Activated naive CD8-positive, alpha-beta T cell treated with anti-CD3 and anti-CD28 coated beads for 36 hours (primary cell): ENCODE data around the gene HOXB9. TPM values are rescaled to one million over a fixed set of nuclear protein-coding genes. Genes with fewer than 3 reads are reported as not detected.
A peak's percentile ranks its signal among the peaks of the same experiment; 100 is the strongest.

Experiments
- DNase-seq: peaks from one replicate; pipeline ENCODE4 v3.0.0; 2021
- H3K27ac Mint-ChIP-seq: one replicate; pipeline ENCODE4 v1.8.0; 2022; ENCODE audit warnings: mild to moderate bottlenecking, moderate library complexity, mixed read lengths
- H3K27me3 Mint-ChIP-seq: one replicate; pipeline ENCODE4 v1.8.0; 2022; ENCODE audit warnings: mild to moderate bottlenecking, mixed read lengths
- H3K36me3 Mint-ChIP-seq: one replicate; pipeline ENCODE4 v1.8.0; 2021; ENCODE audit warnings: mild to moderate bottlenecking, mixed read lengths
- H3K4me1 Mint-ChIP-seq: one replicate; pipeline ENCODE4 v1.8.0; 2021; ENCODE audit warnings: mixed read lengths
- H3K4me3 Mint-ChIP-seq: one replicate; pipeline ENCODE4 v1.8.0; 2022; ENCODE audit warnings: mild to moderate bottlenecking, moderate library complexity, mixed read lengths
- H3K9me3 Mint-ChIP-seq: one replicate; pipeline ENCODE4 v1.8.0; 2022; ENCODE audit warnings: mixed read lengths
- total RNA-seq, 2 experiments: library from RNA; stranded (reverse); gene quantifications; one replicate each; pipeline ENCODE4 v1.2.3, GENCODE V29; 2021

Gene HOXB9
- 1 to 10 TPM; 3.4 to 4.0 TPM for total RNA-seq

DNA sequence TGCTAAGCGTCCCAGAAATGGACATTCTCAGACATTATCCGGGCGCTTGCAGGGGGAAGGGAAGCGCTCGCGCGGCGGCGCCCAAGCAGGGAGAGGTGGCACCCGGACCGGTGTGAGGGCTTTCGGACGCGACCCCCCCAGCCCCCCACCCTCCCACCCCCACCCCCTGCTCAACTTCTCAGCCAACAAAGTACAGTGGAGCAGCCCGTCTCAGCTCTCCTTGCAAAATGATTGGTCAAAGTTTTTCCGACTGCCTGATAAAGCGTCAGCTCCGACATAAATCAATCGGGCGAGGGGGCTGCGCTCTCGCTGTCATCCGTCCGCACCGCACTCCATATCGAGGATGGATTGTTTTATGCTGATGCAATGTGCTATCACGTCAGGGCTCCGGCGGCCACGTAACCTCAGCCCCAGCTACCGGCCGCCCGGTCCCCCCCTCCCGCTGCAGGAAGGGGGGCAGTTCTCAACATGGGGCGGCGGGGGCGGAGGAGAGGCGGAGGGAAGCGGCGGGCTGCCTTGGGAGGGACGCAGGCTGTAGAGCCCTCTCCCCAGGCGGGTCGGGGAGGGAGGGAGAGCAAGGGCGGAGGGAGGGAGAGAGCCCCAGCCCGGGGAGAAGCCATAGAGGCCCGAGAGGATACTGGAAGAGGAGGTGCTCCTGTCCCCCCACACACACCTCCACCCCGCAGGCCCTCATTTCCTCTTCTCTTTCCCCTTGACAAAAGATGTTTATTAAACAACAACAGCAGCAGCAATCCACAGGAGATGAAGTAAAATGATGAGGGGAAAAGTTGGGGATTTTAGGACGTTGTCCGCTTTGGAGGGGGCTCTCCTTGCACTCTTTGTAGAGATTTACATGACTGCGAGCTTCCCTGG, at the start of gene HOXB9:
TSS of gene HOXB9 (minus strand) at position 114 of the 873 bp plus-strand sequence. CDS start at position 25, 89 bp downstream.
- H3K4me1 Mint-ChIP-seq: peaks cover 8% of the 10 kb centered on the region
- peak within 1 kb of the TSS; percentile 91 for H3K4me3 Mint-ChIP-seq
- no peaks in the 10 kb centered on the region for H3K9me3 Mint-ChIP-seq
- peaks cover 92% of the 10 kb centered on the region for H3K27me3 Mint-ChIP-seq
- no peaks in the 10 kb centered on the region for H3K36me3 Mint-ChIP-seq
- peak; percentile 74 for DNase-seq
- peak within 1 kb of the TSS; percentile 92 for H3K27ac Mint-ChIP-seq

DNA sequence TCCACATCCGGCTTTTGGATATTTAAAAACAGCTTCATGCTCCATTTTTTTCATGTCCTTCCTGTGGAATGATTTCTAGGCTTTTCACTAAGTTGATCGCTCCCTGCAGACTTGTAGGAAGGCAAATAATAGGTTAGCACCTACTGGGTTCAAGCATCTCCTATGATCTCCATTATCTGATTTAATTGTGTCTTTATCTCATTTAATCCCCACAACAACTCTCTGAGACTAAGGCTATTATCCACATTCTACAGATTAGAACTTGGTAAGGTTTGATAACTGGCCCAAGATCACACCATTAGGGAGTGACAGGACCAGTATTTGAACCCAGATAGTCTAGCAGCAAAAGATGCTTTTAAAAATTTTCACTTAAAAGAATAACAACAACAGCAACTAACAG, 46.2 kb upstream of the HOXB9 start:
- Mint-ChIP-seq H3K4me3 (no peak overlapping the region), H3K27me3 (peaks cover 69% of the 10 kb centered on the region), H3K4me1 (peaks cover 5% of the 10 kb centered on the region), H3K27ac (no peak overlapping the region), H3K9me3 (no peaks in the 10 kb centered on the region), H3K36me3 (no peaks in the 10 kb centered on the region)
- DNase-seq: no peak

DNA sequence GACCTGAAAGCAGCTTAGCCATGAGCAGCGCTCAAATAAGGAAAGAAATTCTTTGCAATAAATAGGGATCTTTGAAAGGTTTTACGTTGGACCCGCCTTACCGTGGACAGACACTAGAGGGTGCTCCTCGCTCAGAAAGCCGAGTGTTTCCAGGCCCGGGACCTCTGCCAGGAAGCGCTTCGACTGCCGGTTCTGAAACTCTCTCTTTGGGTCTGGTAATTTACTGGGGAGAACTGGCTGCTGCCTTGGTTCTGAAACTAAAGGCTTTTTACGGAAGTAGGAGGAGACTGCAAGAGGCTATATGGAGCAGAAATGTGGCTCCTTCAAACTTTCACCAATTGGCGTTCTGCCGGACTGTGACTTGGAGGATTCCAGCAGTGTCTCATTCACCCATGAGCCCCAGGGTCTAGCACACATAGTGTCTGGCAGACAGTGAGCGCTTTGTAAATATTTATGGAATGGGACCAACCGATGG, 45.6 kb upstream of the HOXB9 start:
- Mint-ChIP-seq H3K27ac (no peak overlapping the region), H3K4me3 (no peak overlapping the region), H3K27me3 (peaks cover 63% of the 10 kb centered on the region), H3K36me3 (no peaks in the 10 kb centered on the region), H3K9me3 (no peaks in the 10 kb centered on the region), H3K4me1 (peaks cover 5% of the 10 kb centered on the region)
- peak; percentile 54 for DNase-seq

DNA sequence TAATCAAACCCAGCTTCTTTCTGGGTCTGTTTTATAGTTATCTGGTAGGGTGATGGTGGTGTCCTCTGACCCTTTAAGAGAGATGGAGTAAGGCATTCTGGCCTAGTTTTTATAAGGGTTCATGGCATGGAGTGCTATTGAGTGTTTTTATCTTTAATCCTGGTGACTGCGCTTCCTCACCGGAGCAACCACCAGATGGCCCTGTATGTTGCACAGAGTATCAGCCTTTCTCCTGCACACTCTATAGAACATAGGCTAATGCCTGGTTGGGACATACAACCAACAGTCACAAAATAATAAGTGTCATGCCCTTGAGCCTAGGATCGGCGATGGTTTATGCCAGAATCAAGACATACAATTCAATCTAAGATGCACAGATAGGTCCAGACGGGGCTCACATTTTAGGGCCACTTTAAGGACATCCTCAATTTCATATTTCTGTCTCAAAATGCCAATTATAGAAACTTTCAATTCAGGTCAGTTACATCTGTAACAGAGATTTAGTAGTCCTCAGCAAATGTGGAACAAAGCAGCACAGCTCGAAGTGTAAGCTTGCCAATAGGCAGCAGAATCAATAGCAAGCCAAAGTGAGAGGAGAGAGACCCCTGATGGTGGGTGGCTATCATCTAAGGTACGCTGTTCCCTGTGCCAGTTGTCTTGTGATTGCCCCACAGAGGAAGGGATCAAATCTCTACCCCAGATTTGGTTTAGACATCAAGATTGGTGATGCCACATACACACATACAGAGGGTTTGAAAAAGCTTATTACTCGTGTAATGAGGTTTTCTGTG, 37.2 kb upstream of the HOXB9 start:
- Mint-ChIP-seq H3K27me3 (peaks cover 5% of the 10 kb centered on the region), H3K9me3 (no peaks in the 10 kb centered on the region), H3K4me1 (no peaks in the 10 kb centered on the region), H3K4me3 (no peak overlapping the region), H3K36me3 (no peaks in the 10 kb centered on the region), H3K27ac (no peak overlapping the region)
- no peak for DNase-seq

DNA sequence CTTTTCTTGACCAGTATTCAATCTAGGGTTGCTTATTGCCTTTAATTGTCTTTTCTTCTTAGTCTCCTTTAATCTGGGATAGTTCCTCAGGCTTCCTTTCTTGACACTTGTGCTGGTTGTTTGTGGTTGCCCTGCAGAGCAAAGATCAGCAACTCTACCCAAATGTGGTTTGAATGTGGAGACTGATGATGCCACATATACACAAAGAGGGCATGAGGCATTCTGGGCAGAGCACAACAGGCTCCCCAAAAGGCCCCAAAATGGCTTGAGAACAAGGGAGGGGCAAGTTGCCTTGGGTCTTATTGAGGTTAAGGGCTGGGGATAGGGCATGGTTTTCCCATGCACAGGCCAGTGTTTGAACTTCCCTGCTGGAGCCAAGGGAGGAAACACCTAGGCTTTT, 29.8 kb upstream of the HOXB9 start:
- Mint-ChIP-seq H3K27me3 (peaks cover 12% of the 10 kb centered on the region), H3K27ac (no peak overlapping the region), H3K4me1 (no peaks in the 10 kb centered on the region), H3K9me3 (no peaks in the 10 kb centered on the region), H3K4me3 (no peak overlapping the region), H3K36me3 (no peaks in the 10 kb centered on the region)
- no peak for DNase-seq

DNA sequence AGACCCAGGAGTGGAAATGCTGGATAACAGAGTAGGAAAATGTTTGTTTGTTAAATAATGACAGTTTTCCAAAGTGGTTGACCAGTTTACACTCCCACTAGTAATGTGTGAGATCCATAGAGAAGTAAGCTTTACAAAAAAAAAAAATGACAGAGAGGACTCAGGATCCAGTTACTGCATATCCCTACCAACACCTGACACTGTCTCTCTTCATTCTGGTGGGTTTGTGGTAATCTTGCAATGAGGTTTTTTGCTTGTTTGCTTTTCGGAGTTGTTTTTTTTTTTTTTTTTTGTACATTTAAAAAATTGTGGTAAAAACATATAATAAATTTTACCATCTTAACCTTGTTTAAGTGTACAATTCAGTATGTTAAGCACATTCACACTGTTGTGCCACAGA, 23.6 kb upstream of the HOXB9 start:
- Mint-ChIP-seq H3K4me3 (no peak overlapping the region), H3K4me1 (peaks cover 12% of the 10 kb centered on the region), H3K36me3 (no peaks in the 10 kb centered on the region), H3K9me3 (no peaks in the 10 kb centered on the region), H3K27me3 (peaks cover 61% of the 10 kb centered on the region), H3K27ac (no peak overlapping the region)
- no peak for DNase-seq

DNA sequence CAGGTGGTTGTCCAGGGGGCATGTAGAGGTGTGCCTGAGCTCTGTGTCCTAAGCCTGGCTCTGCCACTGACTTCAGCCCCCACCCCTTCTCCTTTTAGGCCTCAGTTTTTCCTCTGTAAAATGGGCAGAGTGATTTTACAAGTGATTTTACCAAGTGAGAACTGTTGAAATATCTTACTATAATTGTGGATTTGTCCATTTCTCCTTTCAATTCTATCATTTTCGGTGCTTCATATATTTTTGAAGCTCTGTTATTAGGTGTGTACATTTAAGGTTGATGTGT, 21.7 kb upstream of the HOXB9 start:
- H3K9me3 Mint-ChIP-seq: no peaks in the 10 kb centered on the region
- no peak for DNase-seq
- H3K27ac Mint-ChIP-seq: no peak overlapping the region
- H3K36me3 Mint-ChIP-seq: no peaks in the 10 kb centered on the region
- peaks cover 75% of the 10 kb centered on the region for H3K27me3 Mint-ChIP-seq
- no peak overlapping the region for H3K4me3 Mint-ChIP-seq
- peaks cover 12% of the 10 kb centered on the region for H3K4me1 Mint-ChIP-seq

DNA sequence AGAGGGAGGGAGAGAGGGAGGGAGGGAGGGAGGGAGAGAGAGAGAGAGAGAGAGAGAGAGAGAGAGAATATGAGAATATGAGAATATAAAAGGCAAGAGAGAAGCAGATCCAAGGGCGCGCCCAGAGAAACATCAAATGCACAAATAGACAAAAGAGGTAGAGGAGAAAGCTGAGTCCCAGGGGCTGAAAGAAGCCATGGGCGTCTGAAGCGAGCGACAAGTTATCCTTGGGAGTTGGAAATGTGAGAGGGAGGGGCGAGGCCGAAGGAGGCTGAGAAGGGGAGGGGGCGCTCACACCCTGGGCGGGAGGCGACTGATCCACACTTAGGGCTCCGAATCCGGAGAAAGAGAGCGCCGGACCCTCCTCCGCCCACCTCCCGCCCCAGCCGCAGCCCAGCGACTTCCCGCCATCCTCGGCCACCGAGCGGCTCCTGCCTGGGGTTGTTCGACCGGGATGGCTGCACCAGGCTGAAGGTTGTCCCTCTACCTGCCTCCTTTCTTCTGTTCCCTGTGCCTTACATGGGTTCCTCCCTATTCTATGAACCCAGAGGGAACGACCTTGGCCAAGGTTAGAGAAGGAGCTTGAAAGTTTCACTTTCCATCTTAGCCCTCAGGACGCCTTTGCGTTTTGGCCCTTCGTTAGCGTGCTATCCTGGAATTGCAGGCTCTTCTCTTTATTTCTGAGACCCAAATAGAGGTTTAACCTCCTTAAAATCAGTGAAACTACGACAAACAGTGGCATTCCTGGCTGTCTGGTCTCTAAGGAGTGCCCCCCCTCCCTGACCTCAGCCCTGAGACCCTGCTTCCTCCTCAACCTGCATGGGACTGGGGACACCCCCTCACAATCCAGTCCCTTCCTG, 21.2 kb upstream of the HOXB9 start:
- DNase-seq: no peak
- H3K4me1 Mint-ChIP-seq: peaks cover 12% of the 10 kb centered on the region
- H3K9me3 Mint-ChIP-seq: no peaks in the 10 kb centered on the region
- no peaks in the 10 kb centered on the region for H3K36me3 Mint-ChIP-seq
- peak overlapping the region; percentile 72 for H3K4me3 Mint-ChIP-seq
- H3K27ac Mint-ChIP-seq: no peak overlapping the region
- peaks cover 78% of the 10 kb centered on the region for H3K27me3 Mint-ChIP-seq

DNA sequence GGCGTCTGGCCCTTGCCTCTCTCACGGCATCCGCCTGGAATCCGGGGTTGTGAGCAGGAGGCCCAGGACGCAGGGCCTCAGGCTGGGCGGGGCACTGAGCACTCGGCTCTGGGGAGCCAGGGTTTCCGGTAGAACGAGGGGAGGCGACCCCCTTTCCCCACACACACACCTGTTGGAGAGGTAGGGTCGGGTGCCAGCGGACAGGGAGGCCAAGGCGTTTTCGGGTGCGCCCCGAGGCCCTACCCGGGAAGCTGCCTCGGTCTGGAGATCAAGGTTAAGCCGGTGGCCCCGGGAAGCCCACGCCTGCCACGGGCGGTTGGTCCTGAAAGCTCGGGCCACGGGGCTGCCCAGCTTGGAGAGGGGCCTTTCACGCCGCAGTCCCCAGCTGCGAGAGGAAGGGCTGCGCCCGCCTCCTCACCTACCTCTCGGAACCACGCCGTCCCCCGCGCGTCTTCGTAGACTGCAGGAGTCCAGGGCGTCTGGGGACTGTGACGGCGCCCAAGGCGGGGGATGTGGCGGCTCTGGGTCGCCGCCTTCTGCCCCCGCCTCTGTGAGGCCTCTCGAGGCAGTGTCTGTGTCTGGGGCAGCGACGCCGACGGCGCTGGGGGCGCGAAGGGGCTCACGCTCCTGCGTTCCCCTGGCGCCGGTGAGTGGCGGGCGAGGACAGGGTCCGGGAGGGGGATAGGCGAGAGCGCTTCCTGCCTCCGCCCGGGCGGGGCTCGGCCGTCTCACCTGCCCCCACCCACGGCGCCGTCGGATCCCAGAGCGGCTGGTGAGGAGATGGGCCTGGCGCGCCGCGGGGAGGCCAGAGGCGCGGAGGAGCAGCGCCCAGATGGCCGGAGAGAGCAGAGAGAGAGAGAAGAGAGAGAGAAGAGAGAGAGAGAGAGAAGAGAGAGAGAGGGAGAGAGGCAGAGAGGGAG, 20.3 kb upstream of the HOXB9 start:
- peak; percentile 42 for DNase-seq

DNA sequence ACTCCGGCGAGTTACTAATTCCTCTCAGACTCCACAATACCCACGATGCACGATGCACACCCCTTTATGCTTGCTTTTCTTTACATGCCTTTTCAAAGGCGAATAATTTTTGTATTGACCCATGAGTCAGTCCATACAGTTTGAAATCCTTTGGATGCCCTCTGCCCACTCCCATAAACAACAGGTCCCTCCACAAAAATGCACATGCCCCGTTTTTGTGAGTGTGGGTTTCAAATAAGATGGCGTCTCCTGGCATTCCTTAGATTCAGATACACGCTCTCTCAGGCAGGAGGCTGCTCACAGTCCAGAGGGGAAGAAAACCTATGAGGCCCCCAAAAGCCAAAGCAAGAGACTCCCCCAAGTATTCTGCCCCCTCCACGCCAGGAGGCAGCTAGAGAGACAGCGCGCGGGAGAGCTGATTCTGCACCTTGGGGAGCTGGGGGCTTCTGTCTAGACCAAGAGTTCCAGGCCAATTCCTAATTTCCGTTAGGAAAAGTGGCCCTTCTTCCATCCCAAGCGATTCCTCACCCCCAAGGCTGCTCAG, 19.6 kb upstream of the HOXB9 start:
- H3K4me3 Mint-ChIP-seq: peak overlapping the region; percentile 66
- no peaks in the 10 kb centered on the region for H3K9me3 Mint-ChIP-seq
- H3K4me1 Mint-ChIP-seq: peaks cover 16% of the 10 kb centered on the region
- DNase-seq: no peak
- H3K36me3 Mint-ChIP-seq: no peaks in the 10 kb centered on the region
- no peak overlapping the region for H3K27ac Mint-ChIP-seq
- peaks cover 89% of the 10 kb centered on the region for H3K27me3 Mint-ChIP-seq

More for the DNA sequence above, 20.3 kb upstream of the HOXB9 start:
- Mint-ChIP-seq H3K4me3 (peak overlapping the region; percentile 72), H3K9me3 (no peaks in the 10 kb centered on the region), H3K36me3 (no peaks in the 10 kb centered on the region), H3K4me1 (peaks cover 16% of the 10 kb centered on the region), H3K27me3 (peaks cover 82% of the 10 kb centered on the region), H3K27ac (no peak overlapping the region)

DNA sequence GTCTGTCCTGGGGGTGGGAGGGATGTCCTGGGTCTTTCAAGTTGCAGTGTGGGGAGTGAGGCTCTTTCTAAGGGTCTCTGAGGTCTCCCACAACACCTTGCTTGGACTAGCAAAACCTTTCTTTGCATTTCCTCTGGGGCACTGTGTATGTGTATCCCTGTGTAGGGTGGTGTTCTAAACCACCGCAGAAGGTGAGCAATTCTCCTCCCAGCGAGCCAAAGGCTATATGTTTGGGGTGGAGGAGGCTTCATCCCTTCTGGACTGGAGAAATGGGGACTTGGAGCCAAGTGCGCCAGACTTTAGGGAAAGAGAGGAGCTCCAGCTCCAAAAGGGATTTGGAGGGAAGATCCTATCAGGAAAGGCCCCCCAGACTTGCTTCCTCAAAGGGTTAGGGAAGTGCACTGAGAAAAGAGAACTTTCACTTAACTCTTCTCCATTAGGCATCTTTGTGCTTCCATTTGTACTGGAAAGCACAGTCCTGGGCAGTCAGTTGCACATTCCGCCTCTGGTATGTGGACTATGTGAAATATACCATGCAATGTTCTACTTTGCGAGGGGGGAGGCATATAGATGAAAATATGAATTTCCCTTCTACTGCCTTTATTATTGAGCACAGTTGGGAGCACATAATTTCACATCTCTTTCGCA, 18.9 kb upstream of the HOXB9 start:
- H3K27ac Mint-ChIP-seq: no peak overlapping the region
- H3K4me1 Mint-ChIP-seq: peaks cover 16% of the 10 kb centered on the region
- no peaks in the 10 kb centered on the region for H3K9me3 Mint-ChIP-seq
- H3K36me3 Mint-ChIP-seq: no peaks in the 10 kb centered on the region
- peaks cover 93% of the 10 kb centered on the region for H3K27me3 Mint-ChIP-seq
- no peak overlapping the region for H3K4me3 Mint-ChIP-seq
- DNase-seq: no peak

DNA sequence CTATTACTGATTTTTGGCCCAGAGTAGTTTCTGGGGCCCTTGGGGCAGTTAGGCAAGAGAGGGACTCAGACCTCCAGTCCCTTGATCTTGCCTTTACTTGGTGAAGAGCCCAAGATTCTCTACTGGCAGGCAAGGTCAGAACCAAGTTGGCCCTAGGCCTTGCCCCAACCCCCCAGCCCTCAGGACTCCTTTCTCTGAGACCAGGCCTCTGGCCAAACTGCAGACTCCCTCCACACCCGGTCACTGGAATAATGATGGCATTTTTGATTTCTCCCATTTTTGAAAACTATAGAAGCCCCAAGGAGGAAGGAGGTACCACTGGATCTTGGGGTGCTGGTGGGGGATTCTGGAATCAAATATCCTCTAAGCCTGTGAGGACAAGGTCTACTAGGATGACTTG, 18.0 kb upstream of the HOXB9 start:
- Mint-ChIP-seq H3K9me3 (no peaks in the 10 kb centered on the region), H3K27ac (no peak overlapping the region), H3K36me3 (no peaks in the 10 kb centered on the region), H3K4me1 (peaks cover 16% of the 10 kb centered on the region), H3K27me3 (peaks cover 96% of the 10 kb centered on the region), H3K4me3 (no peak overlapping the region)
- DNase-seq: no peak

DNA sequence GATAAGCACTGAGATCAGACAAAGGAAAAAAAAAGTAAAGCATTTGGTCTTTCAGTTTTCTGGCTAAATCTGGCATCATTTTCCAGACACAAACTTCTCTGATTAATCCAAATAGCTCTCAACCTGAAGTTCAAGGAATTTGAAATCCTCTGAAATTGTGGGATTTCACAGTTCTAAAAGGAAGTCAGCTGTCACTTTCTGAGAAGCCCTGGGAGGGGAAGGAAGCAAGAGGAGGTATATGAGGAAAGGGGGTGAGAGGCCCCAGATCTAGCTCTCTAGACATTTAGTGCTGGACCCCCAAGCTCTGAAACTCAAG, 17.5 kb upstream of the HOXB9 start:
- peaks cover 16% of the 10 kb centered on the region for H3K4me1 Mint-ChIP-seq
- H3K36me3 Mint-ChIP-seq: no peaks in the 10 kb centered on the region
- no peak for DNase-seq
- H3K4me3 Mint-ChIP-seq: no peak overlapping the region
- peaks cover 96% of the 10 kb centered on the region for H3K27me3 Mint-ChIP-seq
- no peak overlapping the region for H3K27ac Mint-ChIP-seq
- no peaks in the 10 kb centered on the region for H3K9me3 Mint-ChIP-seq
